M059J (cell line): ENCODE measurements around the gene SIX4. TPM values are rescaled to one million over a fixed set of nuclear protein-coding genes. Genes with fewer than 3 reads are reported as not detected.

ENCODE experiments used
- DNase-seq: peaks from one replicate; pipeline ENCODE4 v3.0.0-alpha.2; 2012; ENCODE audit warnings: low read depth
- total RNA-seq: library from RNA; depleted of rRNA; stranded (reverse); fragments of >200 nt; shearing (Covaris generic); gene quantifications from 2 replicates; pipeline ENCODE4 v1.2.3, GENCODE V29; 2014

The SIX4 gene
- total RNA-seq, 1 experiment from 2014 or later, result 23.8 TPM

DNA sequence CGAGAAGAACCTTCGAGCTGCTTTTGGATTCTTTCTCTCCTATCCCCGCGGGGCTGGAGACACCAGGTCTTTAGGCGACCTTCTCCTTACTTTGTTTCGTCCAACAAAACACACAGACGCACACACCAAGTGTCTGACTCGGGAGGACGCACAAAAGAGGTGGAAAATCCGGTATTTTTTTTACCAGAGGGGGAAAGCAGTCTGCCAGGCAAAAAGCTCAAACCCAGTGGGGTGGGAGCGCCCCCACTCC is 2.1 kb downstream of the SIX4 start:
- DNase-seq, result peak; percentile 38

DNA sequence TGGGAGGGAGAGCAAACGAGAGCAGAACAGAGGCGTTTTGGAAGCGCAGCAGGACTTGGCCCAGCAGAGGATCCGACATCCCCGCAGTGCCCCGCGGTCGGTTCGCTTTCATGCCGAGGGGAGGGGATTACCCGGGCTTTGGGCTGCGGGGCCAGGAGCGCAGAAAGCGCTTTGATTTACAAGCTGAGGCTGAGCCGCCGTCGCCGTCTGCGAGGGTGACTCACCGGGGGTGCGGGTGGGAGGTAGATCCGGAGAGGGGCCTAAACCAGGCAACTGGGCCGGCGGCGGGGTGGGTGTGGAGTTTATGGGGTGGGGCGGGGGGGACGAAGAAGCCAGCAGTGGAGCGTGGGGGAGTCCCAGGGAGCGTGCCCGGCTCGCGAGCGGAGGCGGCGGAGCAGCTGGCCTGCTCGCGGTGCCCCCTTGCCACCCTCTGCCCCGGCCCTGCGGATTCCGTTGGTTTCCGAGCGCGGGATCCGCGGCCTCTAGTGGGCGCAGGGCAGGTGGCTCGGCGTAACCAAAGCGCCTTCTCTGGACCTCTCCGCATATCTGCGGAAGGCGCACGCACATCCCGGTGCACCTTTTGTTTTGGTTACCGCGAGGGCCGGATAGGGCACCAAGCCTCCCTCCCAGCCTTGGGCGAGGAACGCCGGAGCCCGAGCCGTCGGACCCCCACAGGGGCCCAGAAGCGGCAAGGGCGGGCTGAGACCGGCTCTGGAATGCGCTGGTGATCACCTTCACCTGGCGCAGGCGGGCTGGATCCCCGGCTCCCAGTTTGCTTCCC is 2.6 kb downstream of the SIX4 start:
- DNase-seq, result no peak

DNA sequence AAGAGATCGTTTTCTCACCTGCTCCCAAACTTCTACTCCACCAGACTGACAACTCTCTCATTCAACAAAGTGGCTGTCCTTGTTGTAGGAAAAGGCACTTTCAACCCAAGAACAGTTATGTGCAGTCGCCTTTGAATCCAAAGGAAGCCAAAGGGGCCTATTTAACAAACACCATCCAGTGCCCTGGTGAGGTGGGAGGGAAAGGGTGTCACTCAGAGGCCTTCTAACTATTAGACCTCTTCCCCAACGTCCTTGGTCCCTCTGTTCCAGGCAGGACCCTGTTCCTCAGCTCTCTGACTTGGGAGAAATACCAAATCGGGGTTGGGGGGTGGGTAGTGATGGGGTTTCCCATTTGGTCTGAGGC is 3.2 kb downstream of the SIX4 start:
- no peak for DNase-seq

DNA sequence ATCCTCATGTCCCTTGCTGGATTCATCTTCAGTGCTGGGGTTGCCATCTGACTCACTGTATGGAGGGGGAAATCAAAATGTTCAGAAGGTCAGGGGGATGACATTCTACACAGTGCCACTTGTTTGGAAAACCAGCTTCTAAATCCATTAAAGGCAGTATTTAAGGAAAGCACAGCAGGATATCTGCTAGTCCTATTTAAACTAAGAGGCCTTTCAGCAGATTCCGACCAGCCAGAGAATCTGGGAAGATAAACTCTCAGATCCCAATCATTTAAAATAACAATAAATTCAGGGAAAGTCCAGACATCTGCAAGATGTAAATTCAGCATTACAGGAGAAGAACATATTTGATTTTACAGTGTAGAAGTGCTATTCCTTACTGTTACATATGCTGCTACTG is 3.8 kb downstream of the SIX4 start:
- DNase-seq, result no peak

DNA sequence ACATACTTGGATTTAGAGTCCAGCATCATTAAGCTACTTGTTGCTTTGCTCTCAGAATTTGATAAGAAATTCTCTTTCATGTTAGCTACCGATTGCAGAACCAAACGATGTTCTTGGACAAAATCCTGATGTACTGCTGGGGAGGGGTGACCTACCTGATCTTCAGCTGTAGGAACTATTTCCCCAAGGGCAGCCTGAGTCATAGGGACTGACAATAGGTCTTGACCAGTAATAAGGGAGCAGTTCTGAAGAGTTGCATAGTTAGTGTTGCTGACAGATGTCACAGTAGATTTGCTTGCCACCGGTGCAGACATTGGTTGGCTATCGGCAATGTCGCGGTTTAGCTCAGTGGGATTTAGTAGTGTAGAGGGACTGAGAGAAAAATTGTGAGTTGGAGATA is 10.6 kb downstream of the SIX4 start:
- no peak for DNase-seq

DNA sequence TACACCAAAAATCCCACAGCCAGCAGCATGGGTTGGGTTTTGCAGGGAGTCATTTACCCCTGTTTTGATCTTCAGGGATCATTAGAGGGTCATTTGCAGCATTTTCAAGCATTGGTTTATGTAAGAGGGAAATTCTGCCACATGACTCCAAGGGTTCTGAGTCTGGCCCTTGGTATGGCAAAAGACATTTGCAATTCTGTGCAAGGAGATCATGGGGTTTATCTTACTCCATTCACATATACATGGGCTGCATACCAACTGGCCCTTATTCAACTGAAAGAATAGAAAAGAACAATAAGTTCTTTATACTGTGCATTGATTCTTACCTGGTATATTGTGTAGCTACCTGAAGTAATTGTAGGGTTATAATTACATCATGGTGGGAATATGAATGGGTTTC is 13.7 kb downstream of the SIX4 start:
- DNase-seq, result no peak

DNA sequence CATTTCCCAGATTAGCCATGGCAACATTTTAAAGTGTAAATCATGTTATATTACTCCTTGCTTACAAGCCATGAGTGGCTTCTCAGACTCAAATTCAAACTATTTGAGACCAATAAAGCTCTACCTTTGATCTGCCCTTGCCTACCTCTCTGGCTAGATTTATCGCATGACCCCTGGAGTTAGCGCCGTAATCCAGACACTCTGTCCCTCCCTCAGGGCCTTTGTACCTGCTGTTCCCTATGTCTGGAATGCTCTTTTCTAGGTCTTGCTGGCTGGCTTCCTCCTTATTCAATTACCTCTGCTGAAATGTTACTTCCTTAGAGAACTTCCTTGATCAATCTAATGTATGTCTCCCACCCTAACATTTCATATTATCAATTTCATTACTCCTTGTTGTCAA is 16.3 kb downstream of the SIX4 start:
- DNase-seq, result no peak

DNA sequence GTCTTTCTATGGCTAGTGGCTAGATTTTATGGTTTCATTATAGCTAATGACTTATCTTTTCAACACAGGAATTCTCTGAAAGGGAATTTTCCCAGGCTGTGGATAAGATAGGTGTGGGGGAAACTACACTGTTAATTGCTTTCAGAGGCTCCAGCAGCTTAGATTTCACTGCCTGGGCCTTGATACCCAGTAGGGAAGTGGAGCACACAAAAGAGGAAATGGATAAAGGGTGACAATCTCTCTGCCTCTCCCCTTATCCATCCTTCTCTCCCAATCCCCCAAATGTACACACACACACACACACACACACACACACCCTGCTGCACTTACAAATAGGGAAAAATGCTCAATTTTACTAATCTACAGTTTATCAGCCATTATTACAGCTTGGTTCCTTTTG is 19.1 kb downstream of the SIX4 start:
- no peak for DNase-seq

DNA sequence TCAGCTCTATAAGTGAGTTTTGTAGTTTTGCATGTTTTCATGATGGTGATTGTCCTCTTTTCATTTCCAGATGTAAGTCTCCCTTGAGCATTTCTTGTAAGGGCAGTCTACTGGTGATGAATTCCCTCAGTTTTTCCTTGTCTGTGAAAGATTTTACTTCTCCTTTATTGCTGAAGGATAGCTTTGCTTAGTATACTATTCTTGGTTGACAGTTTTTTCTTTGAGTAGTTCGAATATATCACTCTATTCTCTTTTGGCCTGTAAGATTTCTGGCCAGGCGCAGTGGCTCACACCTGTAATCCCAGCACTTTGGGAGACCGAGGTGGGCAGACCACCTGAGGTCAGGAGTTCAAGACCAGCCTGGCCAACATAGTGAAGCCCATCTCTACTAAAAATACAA is 23.6 kb downstream of the SIX4 start:
- DNase-seq, result no peak

DNA sequence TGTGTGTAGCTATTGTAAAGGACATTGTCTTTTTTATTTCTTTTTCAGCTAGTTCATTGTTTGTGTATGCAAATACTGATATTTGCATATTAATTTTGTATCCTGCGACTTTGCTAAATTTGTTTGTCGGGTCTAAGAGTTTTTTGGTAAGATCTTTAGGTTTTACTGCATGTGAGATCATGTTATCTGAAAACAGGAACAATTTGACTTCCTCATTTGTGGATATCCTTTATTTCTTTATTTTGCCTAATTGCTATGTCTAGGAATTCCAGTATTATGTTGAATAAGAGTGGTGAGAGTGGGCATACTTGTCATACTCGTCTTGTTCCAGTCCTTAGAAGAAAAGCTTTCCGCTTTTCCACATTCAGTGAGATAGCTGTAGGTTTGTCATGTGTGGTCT is 28.8 kb downstream of the SIX4 start:
- no peak for DNase-seq

DNA sequence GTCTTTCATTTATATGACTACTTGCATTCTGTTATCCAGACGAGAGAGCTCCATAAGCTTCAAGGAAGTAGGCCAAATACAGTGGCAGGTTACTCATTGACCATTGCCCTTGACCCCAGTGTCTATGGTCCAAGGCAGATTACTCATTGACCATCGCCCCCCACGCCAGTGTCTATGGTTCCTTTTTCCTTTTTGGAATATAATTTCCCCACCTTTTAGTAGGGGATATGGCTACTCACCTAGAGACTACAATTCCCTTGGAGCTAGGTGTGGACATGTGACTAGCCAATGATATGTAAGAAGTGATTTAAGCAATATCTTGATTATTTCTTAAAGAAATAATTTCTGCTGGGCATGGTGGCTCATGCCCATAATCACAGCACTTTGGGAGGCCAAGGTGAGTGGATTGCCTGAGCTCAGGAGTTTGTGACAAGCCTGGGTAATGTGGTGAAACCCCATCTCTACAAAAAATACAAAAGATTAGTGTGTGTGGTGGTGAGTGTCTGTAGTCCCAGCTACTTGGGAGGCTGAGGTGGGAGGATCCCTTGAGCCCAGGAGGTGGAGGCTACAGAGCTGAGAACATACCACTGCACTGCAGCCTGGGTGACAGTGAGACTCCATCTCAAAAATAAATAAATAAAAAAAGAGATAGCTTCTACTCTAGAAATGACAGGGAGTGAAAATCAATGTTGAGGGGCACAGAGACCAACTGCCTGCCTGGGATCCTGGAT is 32.6 kb downstream of the SIX4 start:
- no peak for DNase-seq

DNA sequence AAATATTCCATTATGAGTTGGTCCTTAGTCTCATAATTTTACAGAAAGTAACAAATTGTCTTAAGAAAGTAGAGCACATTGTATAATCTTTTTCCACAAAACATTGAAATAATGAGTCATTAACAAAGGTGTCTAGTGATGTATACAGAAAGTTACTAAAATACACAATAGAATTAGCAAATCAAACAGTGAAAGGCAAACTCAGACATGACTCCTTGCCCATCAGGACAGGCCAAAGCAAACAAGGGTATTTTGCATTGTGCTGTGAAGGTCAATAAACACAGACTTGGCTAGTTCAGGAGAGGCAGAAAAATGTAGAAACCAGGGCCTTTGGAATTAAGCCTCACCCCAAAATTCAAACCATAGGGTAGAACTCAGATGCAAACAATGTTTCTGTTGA is 37.3 kb downstream of the SIX4 start:
- no peak for DNase-seq

DNA sequence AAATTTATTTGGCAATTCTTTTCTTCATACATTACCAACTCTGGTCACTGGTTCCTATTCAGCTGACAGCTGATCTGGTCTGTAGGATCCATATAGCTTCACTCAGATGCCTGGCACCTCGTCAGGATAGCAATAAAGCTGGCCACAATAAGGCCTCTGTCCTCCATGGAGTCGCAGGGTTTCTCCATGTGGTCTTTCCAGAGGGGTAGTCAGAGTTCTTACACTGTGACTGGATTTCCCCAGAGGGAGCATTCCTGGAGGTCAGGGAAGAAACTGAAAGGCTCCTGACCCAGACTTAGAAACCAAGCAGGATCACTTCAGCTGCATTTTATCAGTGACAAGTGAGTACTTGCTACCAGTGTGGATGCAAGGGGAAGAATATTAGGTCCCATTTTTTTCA is 39.9 kb downstream of the SIX4 start:
- no peak for DNase-seq

DNA sequence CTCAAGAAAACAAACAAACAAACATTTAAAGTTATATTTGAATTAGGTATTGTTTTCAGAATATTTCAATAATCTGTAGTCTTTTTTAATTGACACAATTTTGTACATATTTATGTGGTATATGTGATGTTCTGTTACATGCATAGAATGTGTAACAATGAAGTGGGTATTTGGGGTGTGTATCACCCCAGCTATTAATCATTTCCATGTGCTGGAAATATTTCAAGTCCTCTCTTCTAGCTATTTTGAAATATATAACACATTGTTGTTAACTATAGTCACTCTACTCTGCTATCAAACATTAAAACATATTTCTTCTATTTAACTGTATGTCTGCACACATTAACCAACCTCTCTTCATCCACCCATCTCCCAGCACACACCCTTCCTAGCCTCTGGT is 42.9 kb downstream of the SIX4 start:
- no peak for DNase-seq

DNA sequence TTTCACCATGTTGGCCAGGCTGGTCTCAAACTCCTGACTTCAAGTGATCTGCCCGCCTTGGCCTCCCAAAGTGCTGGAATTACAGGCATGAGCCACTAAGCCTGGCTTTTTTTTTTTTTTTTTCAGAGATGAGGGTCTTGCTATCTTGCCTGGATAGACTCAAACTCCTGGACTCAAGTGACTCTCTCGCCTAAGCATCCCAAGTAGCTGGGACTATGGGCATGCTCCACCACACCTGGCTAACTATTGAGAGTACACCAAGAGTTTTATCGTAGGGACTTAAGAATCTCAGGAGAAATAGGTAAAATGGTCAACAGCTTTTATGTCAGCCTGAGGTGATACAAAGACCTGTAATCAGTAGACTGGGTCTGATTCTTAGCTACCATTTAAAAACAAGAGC is 43.6 kb downstream of the SIX4 start:
- no peak for DNase-seq

DNA sequence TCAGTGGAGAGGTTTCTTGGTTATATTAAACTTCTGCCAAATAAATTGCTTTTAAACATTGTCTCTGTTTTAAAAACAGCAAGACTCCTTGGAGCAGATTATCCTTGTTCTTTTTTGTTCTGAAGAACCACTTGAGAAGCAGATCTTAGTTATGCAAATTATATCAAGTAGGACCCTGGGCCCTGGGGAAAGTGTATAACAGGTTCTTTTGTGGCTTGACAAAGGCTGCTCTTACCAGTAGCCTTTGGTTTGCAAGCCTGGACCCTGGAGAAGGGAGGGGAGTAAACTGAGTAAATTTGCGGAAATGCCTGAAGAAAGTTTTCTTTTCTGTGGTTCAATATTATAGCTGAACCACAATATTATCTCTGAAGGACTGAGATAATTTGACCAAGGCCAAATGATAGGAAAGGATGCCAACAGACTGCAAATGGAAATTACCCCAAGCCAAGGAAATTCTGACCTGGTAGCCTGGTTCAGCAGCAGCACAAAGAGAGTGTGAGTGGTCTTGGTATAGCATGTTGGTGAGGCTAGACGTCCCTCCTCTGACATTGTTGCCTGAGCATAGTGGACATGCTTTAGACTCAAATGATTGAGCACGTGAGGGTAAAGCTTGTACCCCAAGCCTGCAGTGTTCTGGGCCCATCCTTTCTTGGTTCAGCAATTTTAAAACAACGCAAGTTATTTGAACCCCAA is 44.4 kb downstream of the SIX4 start:
- no peak for DNase-seq

DNA sequence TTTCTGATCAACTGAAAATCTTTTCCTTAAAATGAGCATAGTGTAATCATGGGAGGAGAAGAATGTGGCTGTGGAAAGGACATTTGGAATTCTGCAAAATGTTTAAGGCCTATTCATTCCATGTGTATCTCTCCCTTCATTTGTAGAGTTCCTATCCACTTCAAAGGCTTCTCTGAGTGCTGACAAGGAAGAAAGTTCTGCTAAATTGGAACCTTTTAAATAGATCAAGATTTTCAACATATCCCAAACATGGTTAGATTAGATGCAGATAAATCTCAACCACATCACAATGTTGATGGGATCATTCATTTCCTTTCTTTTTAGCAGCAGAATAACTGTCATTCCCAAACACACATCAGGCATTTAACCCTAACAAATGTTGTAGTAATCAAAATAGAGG is 46.5 kb downstream of the SIX4 start:
- DNase-seq, result no peak

DNA sequence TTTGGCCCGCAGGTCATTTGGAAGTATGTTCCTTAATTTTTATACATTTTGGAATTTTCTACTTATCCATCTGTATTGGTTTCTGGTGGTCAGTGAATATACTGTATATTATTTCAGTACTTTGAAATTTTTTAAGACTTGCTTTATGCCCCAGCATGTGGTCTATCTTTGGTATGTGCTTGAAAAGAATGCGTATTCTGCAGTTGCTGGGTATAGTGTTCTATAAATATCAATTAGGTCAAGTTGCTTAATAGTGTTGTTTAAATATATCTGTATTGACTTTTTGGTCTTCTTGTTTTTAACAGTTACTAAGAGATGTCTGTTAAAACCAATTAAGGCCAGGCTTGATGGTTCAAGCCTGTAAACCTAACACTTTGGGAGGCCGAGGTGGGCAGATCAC is 53.2 kb downstream of the SIX4 start:
- DNase-seq, result no peak

DNA sequence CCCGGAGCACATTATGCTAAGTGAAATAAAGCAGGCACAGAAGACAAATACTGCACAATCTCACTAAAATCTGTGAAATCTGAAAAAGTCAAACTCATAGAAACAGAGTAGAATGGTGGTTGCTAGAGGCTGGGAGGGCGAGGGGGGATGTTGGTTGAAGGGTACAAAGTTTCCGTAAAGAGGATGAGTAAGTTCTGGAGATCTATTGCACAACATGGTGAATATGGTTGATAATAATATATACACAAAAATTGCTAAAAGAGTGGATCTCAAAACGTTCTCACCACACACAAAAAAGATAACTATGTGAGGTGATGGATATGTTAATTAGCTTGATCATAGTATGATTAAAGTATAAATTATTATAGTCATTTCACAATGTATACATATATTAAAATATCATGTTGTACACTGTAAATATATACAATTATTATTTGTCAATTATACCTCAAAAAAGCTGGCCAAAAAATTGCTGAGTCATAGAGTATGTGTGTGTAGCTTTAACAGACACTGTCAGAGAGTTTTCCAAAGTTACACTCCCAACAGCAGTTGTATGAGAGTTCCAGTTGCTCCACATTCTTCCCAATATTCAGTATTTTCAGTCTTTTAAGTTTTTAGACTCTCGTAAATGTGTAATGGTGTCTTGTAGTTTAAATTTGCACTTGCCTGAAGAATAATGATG is 55.6 kb downstream of the SIX4 start:
- DNase-seq, result no peak

DNA sequence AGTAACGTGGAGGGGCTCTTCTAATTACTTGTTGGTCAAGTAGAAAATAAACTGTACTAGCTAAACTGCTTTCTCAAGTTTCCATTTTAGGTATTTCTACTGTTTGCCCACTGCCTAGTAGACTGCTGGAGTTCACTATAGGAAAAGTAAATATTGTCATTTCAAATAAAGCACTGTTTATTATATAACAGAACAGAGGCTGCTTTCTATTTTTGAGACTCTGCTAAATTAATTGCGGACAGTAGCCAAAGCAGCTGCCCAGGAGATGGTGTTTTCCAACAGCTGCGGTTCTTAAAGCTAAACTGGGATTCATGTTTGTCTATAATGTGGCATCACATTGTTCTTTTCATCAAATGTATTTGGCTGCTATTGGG is 59.0 kb downstream of the SIX4 start:
- DNase-seq, result no peak

DNA sequence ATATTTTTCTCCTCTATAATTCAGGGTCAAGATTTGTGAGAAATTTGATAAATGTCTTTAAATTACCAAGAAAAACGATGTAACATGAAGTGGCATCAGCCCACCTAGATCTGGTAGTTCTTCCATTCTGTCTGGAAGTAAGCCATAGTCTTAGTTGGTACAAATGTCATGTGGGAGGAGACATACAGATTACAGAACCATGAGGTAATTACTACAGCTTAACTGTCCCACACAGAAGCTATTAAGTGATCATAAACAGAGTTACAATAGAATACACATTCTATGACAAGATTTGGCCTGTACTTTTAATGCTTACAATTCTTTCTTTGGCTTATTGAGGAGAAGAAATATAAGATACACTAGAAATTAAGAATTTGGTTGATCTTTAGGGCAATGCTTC is 61.2 kb downstream of the SIX4 start:
- no peak for DNase-seq

DNA sequence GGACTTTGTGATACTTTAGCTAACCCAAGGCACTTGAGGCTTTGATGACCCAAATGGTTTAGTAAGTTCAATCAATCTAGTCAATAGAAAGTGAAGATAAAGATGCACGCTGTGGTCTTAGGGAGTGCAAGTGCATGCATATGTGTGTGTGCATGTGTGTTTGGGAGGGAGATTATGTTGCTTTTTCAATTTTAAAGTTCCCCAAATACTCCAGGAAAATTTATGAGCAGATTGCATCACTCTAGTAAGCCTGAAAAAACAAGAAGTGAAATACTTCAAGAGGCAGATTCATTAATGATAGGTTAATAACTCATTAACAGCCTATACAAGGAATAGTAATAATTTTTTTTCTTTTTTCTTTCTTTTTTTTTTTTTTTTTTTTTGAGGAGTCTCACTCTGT is 62.4 kb downstream of the SIX4 start:
- no peak for DNase-seq
